ENCODE data around the gene CUBN.
"Not testable (repeated sequence)": the region's sequence is repeated elsewhere in the genome, so short reads cannot be mapped to it uniquely, and the experiment has no call there.

The CUBN gene

GRCh38 chr10:17031637-17032635, 97.7 kb downstream of the CUBN start:
- DNase-seq: no peak

GRCh38 chr10:17029581-17030271, 99.9 kb downstream of the CUBN start:
- DNase-seq: no peak

- DNase-seq: no peak
Observed at GRCh38 chr10:17029239-17029580, 100.4 kb downstream of the CUBN start.

- no peak for DNase-seq
Observed at GRCh38 chr10:17028798-17029197, 100.8 kb downstream of the CUBN start.

- no peak for DNase-seq
Observed at GRCh38 chr10:17026686-17027485, 102.7 kb downstream of the CUBN start.

GRCh38 chr10:17025444-17026295, 103.9 kb downstream of the CUBN start:
- no peak for DNase-seq

- no peak for DNase-seq
Observed at GRCh38 chr10:17024461-17024860, 105.2 kb downstream of the CUBN start.

GRCh38 chr10:17023386-17024298, 106.0 kb downstream of the CUBN start:
- DNase-seq: no peak

- no peak for DNase-seq
Observed at GRCh38 chr10:17022896-17023295, 106.7 kb downstream of the CUBN start.

GRCh38 chr10:17022466-17022825, 107.2 kb downstream of the CUBN start:
- DNase-seq: no peak

GRCh38 chr10:17021656-17022465, 107.8 kb downstream of the CUBN start:
- DNase-seq: no peak

GRCh38 chr10:17019696-17020095, 109.9 kb downstream of the CUBN start:
- DNase-seq: no peak

- DNase-seq: not testable (repeated sequence)
Observed at GRCh38 chr10:17013131-17013983, 116.3 kb downstream of the CUBN start.

GRCh38 chr10:17012731-17013130, 116.9 kb downstream of the CUBN start:
- not testable (repeated sequence) for DNase-seq

GRCh38 chr10:17010363-17011145, 119.1 kb downstream of the CUBN start:
- no peak for DNase-seq

GRCh38 chr10:17009212-17009700, 120.4 kb downstream of the CUBN start:
- no peak for DNase-seq

GRCh38 chr10:17007418-17007770, 122.2 kb downstream of the CUBN start:
- DNase-seq: no peak

Measured in NCI-H2081 treated with DMSO at 0.1 percent for 48 hours (cell line).